Mesenchymal stem cell (in vitro differentiated cells and primary cell): ENCODE data around the gene C4orf50.

Experiments used
- DNase-seq: peaks from one replicate; pipeline ENCODE4 v3.0.0-alpha.2; 2013
- H2AFZ ChIP-seq: one replicate; pipeline ENCODE4 v1.6.1; 2013; ENCODE audit warnings: low read depth, mild to moderate bottlenecking, control low read depth, inconsistent platforms, low read length, moderate library complexity
- H2AK5ac ChIP-seq: 2 replicates; pipeline ENCODE4 v1.6.1; 2013; ENCODE audit warnings: low read length, moderate library complexity, mild to moderate bottlenecking, inconsistent platforms; ENCODE audit not compliant: severe bottlenecking
- H2BK120ac ChIP-seq: one replicate; pipeline ENCODE4 v1.6.1; 2013; ENCODE audit warnings: low read depth, mild to moderate bottlenecking, inconsistent platforms, low read length, moderate library complexity
- H2BK12ac ChIP-seq, 2 experiments: one replicate each; pipeline ENCODE4 v1.6.1; 2013; ENCODE audit warnings: inconsistent platforms in 2 of 2, low read length in 2 of 2, mild to moderate bottlenecking in 2 of 2, moderate library complexity in 2 of 2, control low read depth in 1 of 2
- H2BK15ac ChIP-seq: one replicate; pipeline ENCODE4 v1.6.1; 2013; ENCODE audit warnings: mild to moderate bottlenecking, low read depth, inconsistent platforms; ENCODE audit not compliant: poor library complexity, severe bottlenecking
- H2BK5ac ChIP-seq: 2 replicates; pipeline ENCODE4 v1.6.1; 2013; ENCODE audit warnings: low read depth, mild to moderate bottlenecking, low read length, control low read depth, inconsistent platforms; ENCODE audit not compliant: poor library complexity, severe bottlenecking
- H3K14ac ChIP-seq, 2 experiments: one replicate each; pipeline ENCODE4 v1.6.1; 2013; ENCODE audit warnings: inconsistent platforms in 2 of 2, low read length in 2 of 2, control low read depth in 1 of 2, mild to moderate bottlenecking in 1 of 2, moderate library complexity in 1 of 2
- H3K18ac ChIP-seq, 2 experiments: one replicate each; pipeline ENCODE4 v1.6.1; 2013; ENCODE audit warnings: inconsistent platforms in 2 of 2, low read length in 2 of 2, control low read depth in 1 of 2, low read depth in 1 of 2, mild to moderate bottlenecking in 1 of 2
- H3K23ac ChIP-seq, 2 experiments: one replicate each; pipeline ENCODE4 v1.6.1; 2013; ENCODE audit warnings: inconsistent platforms in 2 of 2, low read length in 2 of 2, mild to moderate bottlenecking in 2 of 2, moderate library complexity in 2 of 2, control low read depth in 1 of 2
- H3K27ac ChIP-seq: 2 replicates; pipeline ENCODE4 v1.5.1; 2013; ENCODE audit warnings: mild to moderate bottlenecking, moderate library complexity, low read length, control low read depth, inconsistent platforms; ENCODE audit not compliant: poor library complexity, severe bottlenecking
- H3K27me3 ChIP-seq, 2 experiments: 2 replicates each; pipeline versions ENCODE4 v1.6.1 to v1.7.0; 2013; ENCODE audit warnings: low read length in 2 of 2, mild to moderate bottlenecking in 2 of 2, moderate library complexity in 2 of 2, control low read depth in 1 of 2, inconsistent platforms in 1 of 2; ENCODE audit not compliant: control insufficient read depth in 1 of 2, insufficient read depth in 1 of 2
- H3K36me3 ChIP-seq, 2 experiments: 2 replicates each; pipeline versions ENCODE4 v1.6.1 to v1.7.0; 2013; ENCODE audit warnings: low read length in 2 of 2, control low read depth in 1 of 2, inconsistent platforms in 1 of 2, low read depth in 1 of 2, mild to moderate bottlenecking in 1 of 2; ENCODE audit not compliant: insufficient read depth in 2 of 2, control insufficient read depth in 1 of 2
- H3K4ac ChIP-seq, 2 experiments: one replicate each; pipeline ENCODE4 v1.6.1; 2013; ENCODE audit warnings: inconsistent platforms in 2 of 2, low read length in 2 of 2, mild to moderate bottlenecking in 2 of 2, moderate library complexity in 2 of 2, control low read depth in 1 of 2, low read depth in 1 of 2
- H3K4me1 ChIP-seq: 2 replicates; pipeline ENCODE4 v1.6.1; 2013; ENCODE audit warnings: low read depth, low read length, control low read depth; ENCODE audit not compliant: control insufficient read depth, insufficient read depth
- H3K4me2 ChIP-seq: 2 replicates; pipeline ENCODE4 v1.6.1; 2013; ENCODE audit warnings: low read length, mild to moderate bottlenecking, inconsistent platforms; ENCODE audit not compliant: poor library complexity, severe bottlenecking
- H3K4me3 ChIP-seq, 2 experiments: 2 replicates each; pipeline versions ENCODE4 v1.5.1 to v1.7.0; 2013; ENCODE audit warnings: low read length in 2 of 2, mild to moderate bottlenecking in 2 of 2, control low read depth in 1 of 2, low read depth in 1 of 2; ENCODE audit not compliant: insufficient read depth in 1 of 2
- H3K79me1 ChIP-seq: replicated peaks from 2 replicates; pipeline ENCODE4 v1.6.1; 2013; ENCODE audit warnings: mild to moderate bottlenecking, control low read depth, low read length, inconsistent platforms; ENCODE audit not compliant: poor library complexity, severe bottlenecking
- H3K9ac ChIP-seq: 2 replicates; pipeline ENCODE4 v1.7.0; 2013; ENCODE audit warnings: mild to moderate bottlenecking, low read length, moderate library complexity
- H3K9me3 ChIP-seq: 2 replicates; pipeline ENCODE4 v1.7.0; 2013; ENCODE audit warnings: mild to moderate bottlenecking, low read length; ENCODE audit not compliant: control insufficient read depth
- H4K8ac ChIP-seq: one replicate; pipeline ENCODE4 v1.6.1; 2013; ENCODE audit warnings: inconsistent platforms, mild to moderate bottlenecking, low read length, moderate library complexity
- H4K91ac ChIP-seq: one replicate; pipeline ENCODE4 v1.6.1; 2013; ENCODE audit warnings: mild to moderate bottlenecking, low read length, inconsistent platforms
- WGBS: methylation state at CpG from one replicate; pipeline ENCODE4 v1.1.7; 2013; ENCODE audit warnings: mixed read lengths; 5-methylcytosine and 5-hydroxymethylcytosine counted together

C4orf50 gene

GRCh38 chr4:6022607-6023288 is 4.5 kb upstream of the C4orf50 start:
- no peak overlapping the region for H3K4me3 ChIP-seq
- no peak overlapping the region for H3K9ac ChIP-seq
- H4K8ac ChIP-seq: no peak overlapping the region
- no peak overlapping the region for H2AFZ ChIP-seq
- H3K4me2 ChIP-seq: no peak overlapping the region
- H2AK5ac ChIP-seq: no peak overlapping the region
- DNase-seq: no peak
- H3K9me3 ChIP-seq: no peaks in the 10 kb centered on the region
- WGBS: 89% methylated on average over 30 of the region's 30 CpGs
- H3K4ac ChIP-seq: no peak overlapping the region
- H3K18ac ChIP-seq: no peak overlapping the region
- H3K4me1 ChIP-seq: no peaks in the 10 kb centered on the region
- peaks cover 13 to 51% of the 10 kb centered on the region in 2 experiments for H3K27me3 ChIP-seq
- no peak overlapping the region for H3K23ac ChIP-seq
- no peaks in the 10 kb centered on the region for H3K36me3 ChIP-seq
- no peak overlapping the region for H3K14ac ChIP-seq
- no peak overlapping the region for H2BK15ac ChIP-seq
- no peak overlapping the region for H2BK120ac ChIP-seq
- H4K91ac ChIP-seq: no peak overlapping the region
- H3K79me1 ChIP-seq: no peaks in the 10 kb centered on the region
- no peak overlapping the region for H3K27ac ChIP-seq
- H2BK5ac ChIP-seq: no peak overlapping the region
- no peak overlapping the region for H2BK12ac ChIP-seq

GRCh38 chr4:6021831-6022606 is 3.8 kb upstream of the C4orf50 start:
- H2BK5ac ChIP-seq: no peak overlapping the region
- no peak for DNase-seq
- no peak overlapping the region for H3K4me3 ChIP-seq

GRCh38 chr4:6020613-6021012 is 2.4 kb upstream of the C4orf50 start:
- Histone ChIP-seq H4K8ac (no peak overlapping the region), H2AK5ac (no peak overlapping the region), H3K18ac (no peak overlapping the region), H3K4me3 (no peak overlapping the region), H3K14ac (no peak overlapping the region), H3K79me1 (no peaks in the 10 kb centered on the region), H2BK12ac (no peak overlapping the region), H3K9me3 (no peaks in the 10 kb centered on the region), H3K9ac (no peak overlapping the region), H2AFZ (no peak overlapping the region), H3K27me3 (peaks cover 17 to 45% of the 10 kb centered on the region in 2 experiments), H2BK120ac (no peak overlapping the region), H3K36me3 (no peaks in the 10 kb centered on the region), H2BK5ac (no peak overlapping the region), H3K27ac (no peak overlapping the region), H3K4me1 (no peaks in the 10 kb centered on the region), H3K4me2 (no peak overlapping the region), H3K4ac (no peak overlapping the region), H4K91ac (no peak overlapping the region), H2BK15ac (no peak overlapping the region), H3K23ac (no peak overlapping the region)
- WGBS: 80% methylated on average over 8 of the region's 8 CpGs
- no peak for DNase-seq

More at GRCh38 chr4:6021831-6022606, 3.8 kb upstream of the C4orf50 start:
- Histone ChIP-seq H2BK15ac (no peak overlapping the region), H4K91ac (no peak overlapping the region), H3K23ac (no peak overlapping the region), H3K4ac (no peak overlapping the region), H2BK12ac (no peak overlapping the region), H3K9ac (no peak overlapping the region), H3K4me2 (no peak overlapping the region), H3K27me3 (peaks cover 17 to 51% of the 10 kb centered on the region in 2 experiments), H2AFZ (no peak overlapping the region), H3K27ac (no peak overlapping the region), H2BK120ac (no peak overlapping the region), H2AK5ac (no peak overlapping the region), H3K4me1 (no peaks in the 10 kb centered on the region), H3K79me1 (no peaks in the 10 kb centered on the region), H3K36me3 (no peaks in the 10 kb centered on the region), H3K18ac (no peak overlapping the region), H3K9me3 (no peaks in the 10 kb centered on the region), H4K8ac (no peak overlapping the region), H3K14ac (no peak overlapping the region)
- WGBS: 82% methylated on average over 20 of the region's 20 CpGs
